Measurements from ENCODE around the gene ACTR10. TPM values are rescaled to one million over a fixed set of nuclear protein-coding genes. Genes with fewer than 3 reads are reported as not detected.
A peak's percentile ranks its signal among the peaks of the same experiment; 100 is the strongest.

ACTR10 gene
- total RNA-seq, 2 experiments from 2014 or later, result 42.5 to 60.4 TPM

DNA sequence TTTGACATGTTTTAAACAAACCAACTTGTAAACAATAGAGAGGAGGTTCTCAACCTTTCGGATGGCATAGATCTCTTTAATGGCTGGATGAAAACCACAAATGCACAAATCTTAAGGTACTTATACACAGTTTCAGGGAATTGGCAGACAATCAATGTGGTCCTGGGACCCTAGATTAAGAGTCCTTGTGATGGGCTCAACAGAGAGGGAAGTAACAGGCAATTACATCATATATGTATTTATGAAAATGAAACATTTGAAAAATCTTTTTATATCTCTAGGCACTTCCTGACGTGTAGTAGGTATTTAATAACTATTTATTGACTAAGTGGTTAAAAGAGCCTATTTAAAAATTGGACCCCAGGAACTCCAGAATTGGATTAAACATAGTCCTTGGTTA, 897 bp downstream of the ACTR10 start:
- POLR2A ChIA-PET, result interaction anchor here (0.6 to 1.5 kb wide), 2 partner anchors 44 to 811 kb away, joined by 3 read pairs; partner anchors contain the start of gene PSMA3
- H3K27ac ChIP-seq (ENCODE audit: low read depth, low read length, poor library complexity, severe bottlenecking), result peak overlapping the region; percentile 59
- H3K9me2 ChIP-seq (ENCODE audit: insufficient read depth, low read length), result no peaks in the 10 kb centered on the region
- H3K4me2 ChIP-seq (ENCODE audit: low read length), result peak overlapping the region; percentile 87
- TF ChIP-seq EZH2phosphoT487 (IDR thresholded peaks at IDR 0.05; ENCODE audit: borderline replicate concordance, low read depth, low read length), result no peak
- TF ChIP-seq, protein P1, sequence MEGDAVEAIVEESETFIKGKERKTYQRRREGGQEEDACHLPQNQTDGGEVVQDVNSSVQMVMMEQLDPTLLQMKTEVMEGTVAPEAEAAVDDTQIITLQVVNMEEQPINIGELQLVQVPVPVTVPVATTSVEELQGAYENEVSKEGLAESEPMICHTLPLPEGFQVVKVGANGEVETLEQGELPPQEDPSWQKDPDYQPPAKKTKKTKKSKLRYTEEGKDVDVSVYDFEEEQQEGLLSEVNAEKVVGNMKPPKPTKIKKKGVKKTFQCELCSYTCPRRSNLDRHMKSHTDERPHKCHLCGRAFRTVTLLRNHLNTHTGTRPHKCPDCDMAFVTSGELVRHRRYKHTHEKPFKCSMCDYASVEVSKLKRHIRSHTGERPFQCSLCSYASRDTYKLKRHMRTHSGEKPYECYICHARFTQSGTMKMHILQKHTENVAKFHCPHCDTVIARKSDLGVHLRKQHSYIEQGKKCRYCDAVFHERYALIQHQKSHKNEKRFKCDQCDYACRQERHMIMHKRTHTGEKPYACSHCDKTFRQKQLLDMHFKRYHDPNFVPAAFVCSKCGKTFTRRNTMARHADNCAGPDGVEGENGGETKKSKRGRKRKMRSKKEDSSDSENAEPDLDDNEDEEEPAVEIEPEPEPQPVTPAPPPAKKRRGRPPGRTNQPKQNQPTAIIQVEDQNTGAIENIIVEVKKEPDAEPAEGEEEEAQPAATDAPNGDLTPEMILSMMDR (conservative IDR thresholded peaks at IDR 0.05; ENCODE audit: low read length), result no peak
- H2AFZ ChIP-seq (ENCODE audit: low read length), result peak overlapping the region; percentile 75; the same call in 1 of the 2 replicates
- peaks cover 27% of the 10 kb centered on the region for H3K79me2 ChIP-seq (ENCODE audit: insufficient read depth, low read depth, low read length)
- intact Hi-C loops (cut with micrococcal nuclease; ENCODE audit: unreplicated experiment), result loop anchor here (1.0 to 5.0 kb wide), 3 partner anchors 43 to 809 kb away; partner anchors contain the start of genes ARID4A, NAA30 and PSMA3
- BruUV-seq (replicated peaks), result TSS peak; percentile 87
- peak overlapping the region; percentile 95 for H3K4me3 ChIP-seq (ENCODE audit: low read depth, low read length, poor library complexity, severe bottlenecking)
- peaks cover 18% of the 10 kb centered on the region for H3K4me1 ChIP-seq (ENCODE audit: insufficient read depth, low read length, poor library complexity, severe bottlenecking)
- H3K9me3 ChIP-seq (ENCODE audit: low read length), result no peaks in the 10 kb centered on the region
- H4K20me1 ChIP-seq (ENCODE audit: insufficient read depth, low read length), result peaks cover 5% of the 10 kb centered on the region; the same call in 1 of the 2 replicates
- peak; percentile 9 for DNase-seq (ENCODE audit: low spot score)
- CTCF ChIA-PET (ENCODE audit: unreplicated experiment), result no interaction called here
- H3K36me3 ChIP-seq (ENCODE audit: insufficient read depth, low read length), result peaks cover 22% of the 10 kb centered on the region

DNA sequence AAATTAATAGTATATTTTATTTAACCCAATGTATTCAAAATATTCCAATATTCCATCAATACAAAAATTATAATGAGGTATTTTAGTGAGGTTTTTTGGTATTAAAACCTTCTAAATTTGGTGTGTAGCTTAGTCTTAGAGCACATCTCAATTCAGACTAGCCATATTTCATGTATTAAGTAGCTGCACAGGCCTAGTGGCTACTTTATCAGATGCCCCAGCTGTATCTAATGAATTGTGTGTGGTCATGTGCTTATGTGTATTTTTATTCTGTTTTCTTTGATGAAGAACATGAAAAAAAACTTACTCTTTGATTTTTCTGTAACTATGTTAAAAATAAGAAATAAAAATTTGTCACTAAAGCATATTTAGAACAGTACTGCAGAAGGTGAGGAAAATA, 13.2 kb downstream of the ACTR10 start:
- Histone ChIP-seq H3K9me3 (ENCODE audit: low read length) (no peaks in the 10 kb centered on the region), H3K4me1 (ENCODE audit: insufficient read depth, low read length, poor library complexity, severe bottlenecking) (no peaks in the 10 kb centered on the region)

More for the DNA sequence above, 13.2 kb downstream of the ACTR10 start:
- CTCF ChIA-PET (ENCODE audit: unreplicated experiment), result no interaction called here
- Histone ChIP-seq H3K4me2 (ENCODE audit: low read length) (no peak overlapping the region), H2AFZ (ENCODE audit: low read length) (no peak overlapping the region), H3K27ac (ENCODE audit: low read depth, low read length, poor library complexity, severe bottlenecking) (no peak overlapping the region), H3K79me2 (ENCODE audit: insufficient read depth, low read depth, low read length) (no peaks in the 10 kb centered on the region), H3K4me3 (ENCODE audit: low read depth, low read length, poor library complexity, severe bottlenecking) (no peak overlapping the region), H3K36me3 (ENCODE audit: insufficient read depth, low read length) (peaks cover 90% of the 10 kb centered on the region), H4K20me1 (ENCODE audit: insufficient read depth, low read length) (no peaks in the 10 kb centered on the region), H3K9me2 (ENCODE audit: insufficient read depth, low read length) (no peaks in the 10 kb centered on the region)
- POLR2A ChIA-PET, result interaction anchor here (1.5 kb wide), 1 partner anchor 9 kb away, joined by 4 read pairs; no protein-coding TSS in a partner anchor
- DNase-seq (ENCODE audit: low spot score), result no peak
- intact Hi-C loops (cut with micrococcal nuclease; ENCODE audit: unreplicated experiment), result no loop called here
- TF ChIP-seq EZH2phosphoT487 (IDR thresholded peaks at IDR 0.05; ENCODE audit: borderline replicate concordance, low read depth, low read length), result no peak
- TF ChIP-seq, protein P1 (conservative IDR thresholded peaks at IDR 0.05; ENCODE audit: low read length), result no peak
- no TSS peak for BruUV-seq (replicated peaks)

Measured in OCI-LY7 (cell line).